ENCODE data around the gene BSN. TPM values are rescaled to one million over a fixed set of nuclear protein-coding genes. Genes with fewer than 3 reads are reported as not detected.

The BSN gene
- total RNA-seq, 1 donor from 2014 or later: 0.85 TPM

DNA sequence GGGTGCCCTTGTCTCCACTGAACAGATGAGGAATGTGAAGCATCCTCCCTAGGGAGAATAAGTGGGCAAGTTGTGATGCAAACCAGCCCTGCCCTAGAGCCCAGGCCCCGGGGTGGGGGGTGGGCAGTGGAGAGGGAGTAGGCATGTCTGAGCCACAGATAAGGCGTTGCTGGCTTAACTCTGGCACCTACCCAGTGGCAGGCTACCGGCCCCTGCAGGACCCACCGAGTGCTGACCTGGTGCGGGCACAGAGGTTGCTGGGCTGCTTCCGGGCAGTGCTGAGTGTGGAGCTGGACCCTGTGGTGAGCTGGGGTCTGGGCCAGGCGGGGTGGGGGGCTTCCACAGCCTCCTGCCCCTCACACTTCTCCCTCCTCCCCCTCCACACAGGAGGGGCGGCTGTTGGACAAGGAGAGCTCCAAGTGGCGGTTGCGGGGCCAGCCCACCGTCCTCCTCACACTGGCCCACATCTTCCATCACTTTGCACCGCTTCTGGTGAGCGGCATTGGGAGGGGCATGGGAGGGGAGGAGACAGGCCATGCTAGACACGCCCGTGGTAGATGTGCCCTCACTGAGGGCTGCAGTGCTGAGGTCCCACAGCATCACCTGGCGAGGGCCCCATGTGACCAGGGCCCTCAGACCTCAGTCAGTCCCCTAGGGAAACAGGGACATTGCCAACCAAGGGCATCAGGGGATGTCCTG is 145.2 kb downstream of the BSN start:
- no peak for TF ChIP-seq CTCF (IDR thresholded peaks at IDR 0.05)
- no peak overlapping the region for H3K4me3 ChIP-seq
- H3K36me3 ChIP-seq: peaks cover 45 to 56% of the 10 kb centered on the region in 2 donors
- intact Hi-C loops (cut with DNase I): no loop called here
- H3K9me3 ChIP-seq: no peaks in the 10 kb centered on the region
- H3K4me1 ChIP-seq: no peaks in the 10 kb centered on the region
- no peaks in the 10 kb centered on the region for H3K27me3 ChIP-seq
- H3K27ac ChIP-seq: no peak overlapping the region
- DNase-seq (ENCODE audit: low spot score in 2 of 2): no peak

- Histone ChIP-seq H3K36me3 (peaks cover 45 to 62% of the 10 kb centered on the region in 2 donors), H3K9me3 (no peaks in the 10 kb centered on the region), H3K4me3 (no peak overlapping the region), H3K27me3 (no peaks in the 10 kb centered on the region), H3K27ac (no peak overlapping the region), H3K4me1 (no peaks in the 10 kb centered on the region)
- intact Hi-C loops (cut with DNase I): no loop called here
- no peak for TF ChIP-seq CTCF (IDR thresholded peaks at IDR 0.05)
- DNase-seq (ENCODE audit: low spot score in 2 of 2): no peak
Observed at GRCh38 chr3:49700014-49700413, 145.7 kb downstream of the BSN start.

- TF ChIP-seq CTCF (IDR thresholded peaks at IDR 0.05): no peak
Observed at GRCh38 chr3:49700453-49701128, 146.3 kb downstream of the BSN start.

DNA sequence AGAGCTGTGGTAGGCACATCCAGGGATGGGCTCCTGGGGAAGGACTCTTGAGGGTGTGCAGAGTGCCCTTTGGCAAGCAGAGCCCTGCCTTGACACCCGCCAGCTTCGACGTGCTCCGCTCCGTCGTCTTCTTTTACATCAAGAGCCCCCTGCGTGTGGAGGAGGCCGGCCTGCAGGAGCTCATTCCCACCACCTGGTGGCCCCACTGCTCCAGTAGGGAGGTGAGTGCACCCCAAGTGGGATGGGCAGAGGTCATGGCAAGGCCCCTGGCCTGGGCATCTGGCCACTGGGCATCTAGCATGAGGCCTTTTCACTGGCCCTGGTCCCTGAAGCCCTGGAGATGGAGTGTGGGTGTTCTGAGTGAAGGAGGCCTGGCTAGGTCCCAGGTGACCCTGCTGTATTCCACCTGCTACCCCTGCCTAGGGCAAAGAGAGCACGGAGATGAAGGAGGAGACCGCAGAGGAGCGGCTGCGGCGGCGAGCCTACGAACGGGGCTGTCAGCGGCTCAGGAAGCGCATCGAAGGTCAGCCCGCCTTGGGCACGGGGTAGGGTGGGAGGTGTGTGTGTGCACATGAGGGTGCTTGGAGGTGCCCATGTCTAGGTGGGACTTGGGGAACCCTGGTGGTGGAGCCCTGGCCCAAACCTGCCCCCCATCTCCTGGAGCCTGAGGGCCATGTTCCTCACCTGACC is 147.3 kb downstream of the BSN start:
- DNase-seq (ENCODE audit: low spot score in 2 of 2): no peak
- no peak overlapping the region for H3K4me3 ChIP-seq
- intact Hi-C loops (cut with DNase I): loop anchor here (2.0 kb wide), 1 partner anchor 137 kb away; no protein-coding TSS in a partner anchor
- H3K36me3 ChIP-seq: peaks cover 48 to 76% of the 10 kb centered on the region in 2 donors
- H3K27ac ChIP-seq: no peak overlapping the region
- TF ChIP-seq CTCF (IDR thresholded peaks at IDR 0.05): peak in 2 of 3 experiments; percentile 6 to 15
- H3K27me3 ChIP-seq: no peaks in the 10 kb centered on the region
- no peaks in the 10 kb centered on the region for H3K9me3 ChIP-seq
- H3K4me1 ChIP-seq: no peaks in the 10 kb centered on the region

More at GRCh38 chr3:49700453-49701128, 146.3 kb downstream of the BSN start:
- H3K4me3 ChIP-seq: no peak overlapping the region
- peaks cover 45 to 68% of the 10 kb centered on the region in 2 donors for H3K36me3 ChIP-seq
- no peak overlapping the region for H3K27ac ChIP-seq
- intact Hi-C loops (cut with DNase I): no loop called here
- no peak for DNase-seq (ENCODE audit: low spot score in 2 of 2)
- H3K27me3 ChIP-seq: no peaks in the 10 kb centered on the region
- H3K4me1 ChIP-seq: no peaks in the 10 kb centered on the region
- H3K9me3 ChIP-seq: no peaks in the 10 kb centered on the region

- Histone ChIP-seq H3K4me3 (no peak overlapping the region), H3K36me3 (peaks cover 44 to 79% of the 10 kb centered on the region in 2 donors), H3K9me3 (no peaks in the 10 kb centered on the region), H3K27ac (no peak overlapping the region), H3K27me3 (no peaks in the 10 kb centered on the region), H3K4me1 (no peaks in the 10 kb centered on the region)
- TF ChIP-seq CTCF (IDR thresholded peaks at IDR 0.05): no peak
- intact Hi-C loops (cut with DNase I): loop anchor here (2.0 kb wide), 1 partner anchor 136 kb away; no protein-coding TSS in a partner anchor
- no peak for DNase-seq (ENCODE audit: low spot score in 2 of 2)
Observed at GRCh38 chr3:49702672-49703071, 148.4 kb downstream of the BSN start.

All from ascending aorta (tissue), 2 donors.